ENCODE measurements around the gene ADAMTS3. TPM values are rescaled to one million over a fixed set of nuclear protein-coding genes. Genes with fewer than 3 reads are reported as not detected.

Gene ADAMTS3
- total RNA-seq, 1 donor from 2014 or later, result 10.3 TPM

GRCh38 chr4:72496119-72496518, 72.9 kb downstream of the ADAMTS3 start:
- Mint-ChIP-seq H3K4me3 (no peak overlapping the region), H3K36me3 (no peaks in the 10 kb centered on the region), H3K9me3 (no peaks in the 10 kb centered on the region), H3K27me3 (no peaks in the 10 kb centered on the region), H3K4me1 (ENCODE audit: unreplicated experiment) (no peaks in the 10 kb centered on the region), H3K27ac (no peak overlapping the region)
- DNase-seq (ENCODE audit: extremely low spot score, unreplicated experiment), result no peak
- peak; percentile 14 for TF ChIP-seq CTCF (conservative IDR thresholded peaks at IDR 0.05)

GRCh38 chr4:72494156-72494555, 74.9 kb downstream of the ADAMTS3 start:
- H3K27ac Mint-ChIP-seq, result no peak overlapping the region
- no peak for DNase-seq (ENCODE audit: extremely low spot score, unreplicated experiment)
- H3K27me3 Mint-ChIP-seq, result no peaks in the 10 kb centered on the region
- TF ChIP-seq CTCF (conservative IDR thresholded peaks at IDR 0.05), result no peak
- H3K4me3 Mint-ChIP-seq, result no peak overlapping the region
- no peaks in the 10 kb centered on the region for H3K9me3 Mint-ChIP-seq
- no peaks in the 10 kb centered on the region for H3K4me1 Mint-ChIP-seq (ENCODE audit: unreplicated experiment)
- H3K36me3 Mint-ChIP-seq, result no peaks in the 10 kb centered on the region

GRCh38 chr4:72489267-72489666, 79.8 kb downstream of the ADAMTS3 start:
- no peak for TF ChIP-seq CTCF (conservative IDR thresholded peaks at IDR 0.05)
- Mint-ChIP-seq H3K27ac (no peak overlapping the region), H3K4me1 (ENCODE audit: unreplicated experiment) (no peaks in the 10 kb centered on the region), H3K9me3 (no peaks in the 10 kb centered on the region), H3K27me3 (no peaks in the 10 kb centered on the region), H3K4me3 (no peak overlapping the region), H3K36me3 (no peaks in the 10 kb centered on the region)
- no peak for DNase-seq (ENCODE audit: extremely low spot score, unreplicated experiment)

- Mint-ChIP-seq H3K27ac (no peak overlapping the region), H3K4me1 (ENCODE audit: unreplicated experiment) (no peaks in the 10 kb centered on the region), H3K4me3 (no peak overlapping the region), H3K36me3 (no peaks in the 10 kb centered on the region), H3K27me3 (no peaks in the 10 kb centered on the region), H3K9me3 (no peaks in the 10 kb centered on the region)
- no peak for TF ChIP-seq CTCF (conservative IDR thresholded peaks at IDR 0.05)
- no peak for DNase-seq (ENCODE audit: extremely low spot score, unreplicated experiment)
Observed at GRCh38 chr4:72486991-72487390, 82.0 kb downstream of the ADAMTS3 start.

- no peak for TF ChIP-seq CTCF (conservative IDR thresholded peaks at IDR 0.05)
- no peaks in the 10 kb centered on the region for H3K9me3 Mint-ChIP-seq
- H3K27me3 Mint-ChIP-seq, result no peaks in the 10 kb centered on the region
- H3K27ac Mint-ChIP-seq, result no peak overlapping the region
- H3K36me3 Mint-ChIP-seq, result no peaks in the 10 kb centered on the region
- H3K4me3 Mint-ChIP-seq, result no peak overlapping the region
- no peak for DNase-seq (ENCODE audit: extremely low spot score, unreplicated experiment)
- no peaks in the 10 kb centered on the region for H3K4me1 Mint-ChIP-seq (ENCODE audit: unreplicated experiment)
Observed at GRCh38 chr4:72484981-72485380, 84.0 kb downstream of the ADAMTS3 start.

- no peak for TF ChIP-seq CTCF (conservative IDR thresholded peaks at IDR 0.05)
- Mint-ChIP-seq H3K27me3 (no peaks in the 10 kb centered on the region), H3K9me3 (no peaks in the 10 kb centered on the region), H3K27ac (no peak overlapping the region), H3K4me3 (no peak overlapping the region), H3K4me1 (ENCODE audit: unreplicated experiment) (no peaks in the 10 kb centered on the region), H3K36me3 (no peaks in the 10 kb centered on the region)
- DNase-seq (ENCODE audit: extremely low spot score, unreplicated experiment), result no peak
Observed at GRCh38 chr4:72473434-72473900, 95.6 kb downstream of the ADAMTS3 start.

Measured in type B pancreatic cell (in vitro differentiated cells).